Activated CD4-positive, alpha-beta T cell treated with anti-CD3 and anti-CD28 coated beads, Interleukin-2, amount 10 ng/mL, durations not matched to agents 7 days and 5 days (primary cell): ENCODE measurements around the gene DCAF10. TPM values are rescaled to one million over a fixed set of nuclear protein-coding genes. Genes with fewer than 3 reads are reported as not detected.

Experiments
- CTCF ChIA-PET: fragments of 350-600 bp; sonication (Branson Sonifier 250); formaldehyde crosslinking; loops from one replicate; lab custom pipeline; 2021; ENCODE audit warnings: antibody characterized with exemption; lab: Charles Lee
- POLR2A ChIA-PET: fragments of 350-600 bp; sonication (Branson Sonifier 250); formaldehyde crosslinking; loops from one replicate; lab custom pipeline; 2021; ENCODE audit warnings: antibody characterized with exemption; lab: Charles Lee
- DNase-seq: peaks from one replicate; pipeline ENCODE4 v3.0.0-alpha.2; 2020
- H3K27ac Mint-ChIP-seq: one replicate; pipeline ENCODE4 v1.8.0; 2021; ENCODE audit warnings: mild to moderate bottlenecking, moderate library complexity, mixed read lengths
- H3K27me3 Mint-ChIP-seq: one replicate; pipeline ENCODE4 v1.8.0; 2021; ENCODE audit warnings: mixed read lengths
- H3K36me3 Mint-ChIP-seq: one replicate; pipeline ENCODE4 v1.8.0; 2021; ENCODE audit warnings: low read depth, mixed read lengths
- H3K4me1 Mint-ChIP-seq: one replicate; pipeline ENCODE4 v1.8.0; 2021; ENCODE audit warnings: mixed read lengths
- H3K4me3 Mint-ChIP-seq: one replicate; pipeline ENCODE4 v1.8.0; 2021; ENCODE audit warnings: mild to moderate bottlenecking, moderate library complexity, mixed read lengths
- H3K9me3 Mint-ChIP-seq: one replicate; pipeline ENCODE4 v1.8.0; 2021; ENCODE audit warnings: mixed read lengths
- total RNA-seq, 2 experiments: library from RNA; stranded (reverse); gene quantifications; one replicate each; pipeline ENCODE4 v1.2.3, GENCODE V29; 2021

Gene DCAF10
- total RNA-seq, 2 experiments from 2014 or later = 20.6 to 21.2 TPM

GRCh38 chr9:37916471-37917312 is 116.1 kb downstream of the DCAF10 start:
- Mint-ChIP-seq H3K27ac (no peak overlapping the region), H3K4me1 (no peaks in the 10 kb centered on the region), H3K36me3 (no peaks in the 10 kb centered on the region), H3K4me3 (no peak overlapping the region), H3K27me3 (no peaks in the 10 kb centered on the region), H3K9me3 (no peaks in the 10 kb centered on the region)
- ChIA-PET POLR2A (no interaction called here), CTCF (interaction anchor here (1.3 kb wide), 1 partner anchor 10 kb away, joined by 3 read pairs; no protein-coding TSS in a partner anchor)
- DNase-seq = no peak

Other genes with a start within 250 kb of the DCAF10 start
- 1 to 10 TPM; 2.6 TPM for gene FBXO10, start 224.4 kb upstream of the DCAF10 start, total RNA-seq
- 10 to 100 TPM; 81.0 to 88.7 TPM for gene TOMM5, start 208.2 kb upstream of the DCAF10 start, total RNA-seq
- gene FRMPD1, start 149.8 kb upstream of the DCAF10 start, total RNA-seq = not detected
- gene TRMT10B, start 47.0 kb upstream of the DCAF10 start, total RNA-seq = 10 to 100 TPM; 13.9 to 14.3 TPM
- gene EXOSC3, start 15.7 kb upstream of the DCAF10 start, total RNA-seq = 10 to 100 TPM; 77.5 to 84.0 TPM
- gene SLC25A51, start 103.3 kb downstream of the DCAF10 start, total RNA-seq = 10 to 100 TPM; 30.5 to 36.8 TPM